IMR-90 (cell line): ENCODE measurements around the gene PPM1D. TPM values are rescaled to one million over a fixed set of nuclear protein-coding genes. Genes with fewer than 3 reads are reported as not detected.

Experiments
- ATAC-seq: fragments of 200-7000 bp; cut with Tn5 transposase; 2 replicates; pipeline ENCODE4 v1.9.1; 2020; ENCODE audit warnings: low read depth, mild to moderate bottlenecking, moderate library complexity
- BruUV-seq: library from RNA; stranded (reverse); fragments of 400-500 nt; replicated peaks from 2 replicates; lab custom pipeline; 2021; lab: Mats Ljungman, UMichigan
- CTCF ChIA-PET: fragments of 300-600 bp; formaldehyde crosslinking; extraction: SDS; loops from one replicate; lab custom pipeline; 2021; ENCODE audit warnings: antibody characterized with exemption; lab: Yijun Ruan, JAX
- POLR2A ChIA-PET: fragments of 300-600 bp; sonication (Branson Sonifier 250); formaldehyde crosslinking; loops from one replicate; lab custom pipeline; 2022; ENCODE audit warnings: antibody characterized with exemption; ENCODE audit not compliant: unreplicated experiment; lab: Charles Lee
- DNase-seq: peaks from one replicate; pipeline ENCODE4 v3.0.0; 2013
- H2AFZ ChIP-seq: replicated peaks from 2 replicates; pipeline ENCODE3; 2013; ENCODE audit warnings: low read length, mild to moderate bottlenecking; ENCODE audit not compliant: poor library complexity
- H2AK5ac ChIP-seq: 2 replicates; pipeline ENCODE4 v1.6.1; 2013; ENCODE audit warnings: low read depth, low read length, inconsistent platforms
- H2AK9ac ChIP-seq: replicated peaks from 2 replicates; pipeline ENCODE3; 2013; ENCODE audit warnings: mild to moderate bottlenecking, low read depth, low read length, moderate library complexity; ENCODE audit not compliant: poor library complexity
- H2BK120ac ChIP-seq: 2 replicates; pipeline ENCODE4 v1.6.1; 2013; ENCODE audit warnings: low read depth, low read length, inconsistent platforms
- H2BK15ac ChIP-seq: 3 replicates; pipeline ENCODE4 v1.6.1; 2013; ENCODE audit warnings: low read depth, low read length, inconsistent platforms
- H2BK20ac ChIP-seq: 2 replicates; pipeline ENCODE4 v1.6.1; 2013; ENCODE audit warnings: low read depth, mild to moderate bottlenecking, inconsistent platforms, low read length, moderate library complexity
- H2BK5ac ChIP-seq: 2 replicates; pipeline ENCODE4 v1.6.1; 2013; ENCODE audit warnings: mild to moderate bottlenecking, low read depth, low read length, inconsistent platforms; ENCODE audit not compliant: poor library complexity, severe bottlenecking
- H3K14ac ChIP-seq: replicated peaks from 2 replicates; pipeline ENCODE4 v1.6.1; 2013; ENCODE audit warnings: low read depth, low read length, inconsistent platforms
- H3K18ac ChIP-seq: 2 replicates; pipeline ENCODE4 v1.6.1; 2013; ENCODE audit warnings: low read depth, low read length, control low read depth
- H3K23ac ChIP-seq: 2 replicates; pipeline ENCODE4 v1.6.1; 2013; ENCODE audit warnings: low read depth, low read length, inconsistent platforms
- H3K27ac ChIP-seq: 2 replicates; pipeline ENCODE4 v1.5.1; 2013; ENCODE audit warnings: mild to moderate bottlenecking, control low read depth, low read length; ENCODE audit not compliant: insufficient read depth
- H3K27me3 ChIP-seq: 2 replicates; pipeline ENCODE4 v1.6.1; 2013; ENCODE audit warnings: low read length; ENCODE audit not compliant: control insufficient read depth, insufficient read depth
- H3K36me3 ChIP-seq: 2 replicates; pipeline ENCODE4 v1.6.1; 2013; ENCODE audit warnings: low read length, mixed read lengths; ENCODE audit not compliant: control insufficient read depth, insufficient read depth
- H3K4ac ChIP-seq: 2 replicates; pipeline ENCODE4 v1.6.1; 2013; ENCODE audit warnings: low read depth, low read length, inconsistent platforms
- H3K4me1 ChIP-seq: 2 replicates; pipeline ENCODE4 v1.6.1; 2013; ENCODE audit warnings: low read length, mixed read lengths; ENCODE audit not compliant: control insufficient read depth, insufficient read depth
- H3K4me2 ChIP-seq: 2 replicates; pipeline ENCODE4 v1.6.1; 2013; ENCODE audit warnings: low read depth, mild to moderate bottlenecking, control low read depth, low read length, moderate library complexity
- H3K4me3 ChIP-seq: 2 replicates; pipeline ENCODE4 v1.5.1; 2013; ENCODE audit warnings: low read depth, mild to moderate bottlenecking, control low read depth, low read length, moderate library complexity; ENCODE audit not compliant: insufficient read depth
- H3K56ac ChIP-seq: 2 replicates; pipeline ENCODE4 v1.6.1; 2013; ENCODE audit warnings: low read length, inconsistent platforms; ENCODE audit not compliant: insufficient read depth; ENCODE audit errors: extremely low read depth
- H3K79me1 ChIP-seq, 2 experiments: 2 replicates each; pipeline ENCODE4 v1.6.1; 2013; ENCODE audit warnings: low read length in 2 of 2, inconsistent platforms in 1 of 2, low read depth in 1 of 2
- H3K9ac ChIP-seq: 2 replicates; pipeline ENCODE4 v1.6.1; 2013; ENCODE audit warnings: low read depth, low read length, control low read depth
- H3K9me1 ChIP-seq: 2 replicates; pipeline ENCODE4 v1.6.1; 2013; ENCODE audit warnings: low read length, inconsistent platforms; ENCODE audit not compliant: insufficient read depth
- H3K9me3 ChIP-seq: 2 replicates; pipeline ENCODE4 v1.6.1; 2013; ENCODE audit warnings: low read length; ENCODE audit not compliant: control insufficient read depth, insufficient read depth
- H4K20me1 ChIP-seq: 2 replicates; pipeline ENCODE4 v1.6.1; 2013; ENCODE audit warnings: low read length, inconsistent platforms; ENCODE audit not compliant: insufficient read depth
- H4K5ac ChIP-seq: 2 replicates; pipeline ENCODE4 v1.6.1; 2013; ENCODE audit warnings: mild to moderate bottlenecking, low read depth, low read length, control low read depth
- H4K8ac ChIP-seq, 2 experiments: 2 replicates each; pipeline ENCODE4 v1.6.1; 2013; ENCODE audit warnings: low read depth in 2 of 2, low read length in 2 of 2, control low read depth in 1 of 2, inconsistent platforms in 1 of 2
- H4K91ac ChIP-seq: 2 replicates; pipeline ENCODE4 v1.6.1; 2013; ENCODE audit warnings: low read depth, low read length, inconsistent platforms; ENCODE audit not compliant: insufficient read depth
- CHD1 ChIP-seq: IDR thresholded peaks from 2 replicates; pipeline ENCODE4 v1.6.1; 2012; ENCODE audit warnings: low read depth, low read length, improper control_type of control experiment
- CTCF ChIP-seq: conservative IDR thresholded peaks from 2 replicates; pipeline ENCODE4 v1.5.1; 2012; ENCODE audit warnings: mild to moderate bottlenecking, low read depth, low read length, improper control_type of control experiment
- MAFK ChIP-seq: IDR thresholded peaks from 2 replicates; pipeline ENCODE4 v1.6.1; 2012; ENCODE audit warnings: low read depth, low read length, improper control_type of control experiment
- MAZ ChIP-seq: IDR thresholded peaks from 2 replicates; pipeline ENCODE4 v1.6.1; 2012; ENCODE audit warnings: low read depth, mild to moderate bottlenecking, low read length, improper control_type of control experiment, moderate library complexity, borderline replicate concordance
- NFE2L2 ChIP-seq: fragments of 150-350 bp; IDR thresholded peaks from 2 replicates; pipeline ENCODE4 v1.6.1; 2016; ENCODE audit warnings: low read depth, mild to moderate bottlenecking, low read length
- RFX5 ChIP-seq: IDR thresholded peaks from 2 replicates; pipeline ENCODE4 v1.8.0; 2012; ENCODE audit warnings: low read depth, mild to moderate bottlenecking, low read length, moderate library complexity
- SMC3 ChIP-seq: fragments of 150-350 bp; IDR thresholded peaks from 2 replicates; pipeline ENCODE4 v1.6.1; 2016; ENCODE audit warnings: low read depth, mild to moderate bottlenecking, antibody characterized with exemption, low read length, moderate library complexity
- WGBS, 2 experiments: methylation state at CpG; one replicate each; pipeline versions ENCODE4 v1.1.5 to v1.1.7; 2013; ENCODE audit warnings: missing lambda C conversion rate in 2 of 2; ENCODE audit not compliant: insufficient read length in 1 of 2; ENCODE audit errors: extremely low coverage in 2 of 2; 5-methylcytosine and 5-hydroxymethylcytosine counted together
- dilution Hi-C: fragments of 300-500 bp; cut with HindIII; formaldehyde crosslinking; loops from one replicate; pipeline ENCODE4 v1.14.3; 2018; ENCODE audit warnings: low sequenced_read_pairs; ENCODE audit not compliant: unreplicated experiment
- in situ Hi-C: fragments of 300-500 bp; cut with MboI; formaldehyde crosslinking; loops from 3 replicates; pipeline ENCODE4 v1.14.3; 2019; ENCODE audit warnings: low sequenced_read_pairs, inconsistent platforms, mixed read lengths
- intact Hi-C: fragments of 100-400 bp; cut with micrococcal nuclease; formaldehyde crosslinking; loops from 2 replicates; pipeline ENCODE4 v1.10.0; 2022
- polyA plus RNA-seq, 3 experiments: library from polyadenylated mRNA; depleted of rRNA; stranded (reverse); fragments of >200 nt; gene quantifications; 2 replicates each; pipeline ENCODE4 v1.2.3, GENCODE V29; 2012; ENCODE audit warnings: low replicate concordance in 1 of 3
- total RNA-seq: library from RNA; depleted of rRNA; stranded (reverse); fragments of >200 nt; gene quantifications from 2 replicates; pipeline ENCODE4 v1.2.3, GENCODE V29; 2012

Gene PPM1D
- total and polyA plus RNA-seq, 2 of the 4 experiments (the other 2 are of a cell fraction), result 5.5 to 16.1 TPM

DNA sequence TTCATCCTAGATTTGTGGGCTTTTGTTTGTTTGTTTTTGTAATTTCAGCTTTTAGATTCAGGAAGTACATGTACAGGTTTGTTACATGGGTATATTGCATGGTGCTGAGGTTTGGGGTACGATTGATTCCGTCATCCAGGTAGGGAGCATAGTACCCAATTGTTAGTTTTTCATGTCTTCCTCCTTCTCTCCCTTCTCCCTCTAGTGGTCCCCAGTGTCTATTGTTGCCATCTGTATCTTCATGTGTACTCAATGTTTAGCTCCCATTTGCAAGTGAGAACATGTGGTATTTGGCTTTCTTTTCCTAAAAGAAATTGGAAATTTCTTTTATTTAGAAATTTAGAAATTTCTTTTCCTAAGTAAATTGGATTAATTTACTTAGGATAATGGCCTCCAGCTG is 40.5 kb downstream of the PPM1D start:
- POLR2A ChIA-PET, result interaction anchor here (0.6 to 0.7 kb wide), 2 partner anchors 210 to 568 kb away, joined by 3 read pairs; no protein-coding TSS in a partner anchor
- no peak overlapping the region for H3K4ac ChIP-seq
- TF ChIP-seq CTCF (peak; percentile 37), SMC3 (0 out of 2 replicates have a peak, but pooled peaks have one; percentile 19), MAZ (no peak), CHD1 (no peak), MAFK (no peak), NFE2L2 (no peak), RFX5 (no peak)
- H2AFZ ChIP-seq, result no peak overlapping the region
- no peak overlapping the region for H2BK5ac ChIP-seq
- no peak overlapping the region for H2BK120ac ChIP-seq
- no TSS peak for BruUV-seq
- no peak overlapping the region for H2BK20ac ChIP-seq
- no peak overlapping the region for H3K27ac ChIP-seq
- peaks cover 10% of the 10 kb centered on the region for H3K36me3 ChIP-seq
- H2AK5ac ChIP-seq, result no peak overlapping the region
- CTCF ChIA-PET, result interaction anchor here (0.7 kb wide), 2 partner anchors 27 to 142 kb away, joined by 3 to 4 read pairs; no protein-coding TSS in a partner anchor
- H3K18ac ChIP-seq, result no peak overlapping the region
- H3K4me1 ChIP-seq, result peaks cover 4% of the 10 kb centered on the region; the same call in 1 of the 2 replicates
- H4K20me1 ChIP-seq, result peaks cover 20% of the 10 kb centered on the region; the same call in 1 of the 2 replicates
- no peak overlapping the region for H3K9ac ChIP-seq
- H3K79me1 ChIP-seq, result peaks cover 28 to 51% of the 10 kb centered on the region in 2 experiments
- no peak overlapping the region for H3K4me3 ChIP-seq
- WGBS, 2 experiments, result no CpG with 5 or more reads among the region's 2 CpGs
- no peak overlapping the region for H3K4me2 ChIP-seq
- H3K23ac ChIP-seq, result no peak overlapping the region
- no peaks in the 10 kb centered on the region for H3K9me3 ChIP-seq
- DNase-seq, result peak; percentile 22
- dilution Hi-C loops (no loop called here), intact Hi-C loops (no loop called here), in situ Hi-C loops (loop anchor here (25.0 kb wide), 1 partner anchor 503 kb away; the partner anchor contains the start of gene CA4)
- no peak overlapping the region for H3K14ac ChIP-seq
- no peak overlapping the region for H4K5ac ChIP-seq
- no peaks in the 10 kb centered on the region; the same call in 1 of the 2 replicates for H3K9me1 ChIP-seq
- no peak overlapping the region for H4K91ac ChIP-seq
- H2AK9ac ChIP-seq, result no peak overlapping the region
- H4K8ac ChIP-seq, result no peak overlapping the region
- no peak overlapping the region for H2BK15ac ChIP-seq
- no peak for ATAC-seq
- H3K56ac ChIP-seq, result no peak overlapping the region
- no peaks in the 10 kb centered on the region for H3K27me3 ChIP-seq
